DMS114 treated with DMSO at 0.1 percent for 48 hours (cell line): ENCODE results near the gene TMOD1.

Experiments used
- DNase-seq: peaks from one replicate; lab custom pipeline; 2025; ENCODE audit not compliant: unreplicated experiment; lab: John Stamatoyannopoulos, UW

Gene TMOD1

GRCh38 chr9:97516111-97516510 is 14.6 kb downstream of the TMOD1 start:
- no peak for DNase-seq

GRCh38 chr9:97517331-97518089 is 16.0 kb downstream of the TMOD1 start:
- no peak for DNase-seq

GRCh38 chr9:97518166-97518908 is 16.9 kb downstream of the TMOD1 start:
- no peak for DNase-seq

- DNase-seq = no peak
Observed at GRCh38 chr9:97518909-97519307, 17.4 kb downstream of the TMOD1 start.

- no peak for DNase-seq
Observed at GRCh38 chr9:97519441-97519970, 18.0 kb downstream of the TMOD1 start.

- DNase-seq = no peak
Observed at GRCh38 chr9:97521576-97522333, 20.3 kb downstream of the TMOD1 start.

GRCh38 chr9:97524424-97524823 is 23.0 kb downstream of the TMOD1 start:
- no peak for DNase-seq

- DNase-seq = no peak
Observed at GRCh38 chr9:97525451-97525850, 24.0 kb downstream of the TMOD1 start.

- DNase-seq = no peak
Observed at GRCh38 chr9:97526895-97527575, 25.6 kb downstream of the TMOD1 start.

- no peak for DNase-seq
Observed at GRCh38 chr9:97527626-97528528, 26.4 kb downstream of the TMOD1 start.

GRCh38 chr9:97528529-97529230 is 27.2 kb downstream of the TMOD1 start:
- no peak for DNase-seq

GRCh38 chr9:97529363-97530076 is 28.1 kb downstream of the TMOD1 start:
- no peak for DNase-seq

- DNase-seq = no peak
Observed at GRCh38 chr9:97531888-97532376, 30.5 kb downstream of the TMOD1 start.

- DNase-seq = no peak
Observed at GRCh38 chr9:97534185-97534584, 32.7 kb downstream of the TMOD1 start.

GRCh38 chr9:97534961-97535594 is 33.6 kb downstream of the TMOD1 start:
- DNase-seq = no peak

- no peak for DNase-seq
Observed at GRCh38 chr9:97535771-97536170, 34.3 kb downstream of the TMOD1 start.

- DNase-seq = no peak
Observed at GRCh38 chr9:97536480-97536879, 35.0 kb downstream of the TMOD1 start.

- DNase-seq = no peak
Observed at GRCh38 chr9:97543561-97543960, 42.1 kb downstream of the TMOD1 start.
